Ovary (tissue), 3 donors: ENCODE measurements around the gene CFP.

Experiments
- CTCF ChIP-seq, 3 donors: fragments of 450-650 bp in 2 of 3; fragments of 200-600 bp in 1 of 3; IDR thresholded peaks; one replicate each; pipeline versions ENCODE4 v1.5.1 to v1.8.0; 2016 to 2022; ENCODE audit warnings: antibody characterized with exemption in 3 of 3, mild to moderate bottlenecking in 1 of 3
- EP300 ChIP-seq: sonication (generic); formaldehyde crosslinking; IDR thresholded peaks from one replicate; pipeline ENCODE4 v1.6.1; 2017; ENCODE audit warnings: antibody characterized with exemption
- POLR2A ChIP-seq: fragments of 450-650 bp; IDR thresholded peaks from one replicate; pipeline ENCODE4 v1.6.1; 2017; ENCODE audit warnings: antibody characterized with exemption, mild to moderate bottlenecking, moderate library complexity
- donor health status: DM: no; HTN: no; CAD: no.

GRCh38 chrX:47614618-47615017 is 15.1 kb downstream of the CFP start:
- TF ChIP-seq CTCF (IDR thresholded peaks at IDR 0.05) (no peak), POLR2A (no peak), EP300 (no peak)
